ENCODE data around the gene CNTNAP2. TPM values are rescaled to one million over a fixed set of nuclear protein-coding genes. Genes with fewer than 3 reads are reported as not detected.
A peak's percentile ranks its signal among the peaks of the same experiment; 100 is the strongest.

Gene CNTNAP2
- total and polyA plus RNA-seq, 3 donors from 2014 or later: 4.3 to 6.1 (median 4.4) TPM

- Histone ChIP-seq H3K4me1 (peaks cover 29% of the 10 kb centered on the region), H3K27me3 (no peaks in the 10 kb centered on the region), H3K4me3 (no peak overlapping the region), H3K27ac (no peak overlapping the region), H3K9me3 (no peaks in the 10 kb centered on the region), H3K36me3 (ENCODE audit: low read depth, missing control alignments) (no peaks in the 10 kb centered on the region)
- intact Hi-C loops (cut with DNase I; ENCODE audit: low total_unique reads): no loop called here
- 48 to 71% methylated on average over 1 of the region's 1 CpG for WGBS, 2 donors
- no peak for TF ChIP-seq CTCF (IDR thresholded peaks at IDR 0.05)
- no peak for TF ChIP-seq POLR2A (IDR thresholded peaks at IDR 0.05)
- no peak for DNase-seq
Measured at GRCh38 chr7:148234715-148235114, 2118.1 kb downstream of the CNTNAP2 start.

GRCh38 chr7:148238761-148239325 lies 2122.2 kb downstream of the CNTNAP2 start:
- no peaks in the 10 kb centered on the region for H3K9me3 ChIP-seq

DNA sequence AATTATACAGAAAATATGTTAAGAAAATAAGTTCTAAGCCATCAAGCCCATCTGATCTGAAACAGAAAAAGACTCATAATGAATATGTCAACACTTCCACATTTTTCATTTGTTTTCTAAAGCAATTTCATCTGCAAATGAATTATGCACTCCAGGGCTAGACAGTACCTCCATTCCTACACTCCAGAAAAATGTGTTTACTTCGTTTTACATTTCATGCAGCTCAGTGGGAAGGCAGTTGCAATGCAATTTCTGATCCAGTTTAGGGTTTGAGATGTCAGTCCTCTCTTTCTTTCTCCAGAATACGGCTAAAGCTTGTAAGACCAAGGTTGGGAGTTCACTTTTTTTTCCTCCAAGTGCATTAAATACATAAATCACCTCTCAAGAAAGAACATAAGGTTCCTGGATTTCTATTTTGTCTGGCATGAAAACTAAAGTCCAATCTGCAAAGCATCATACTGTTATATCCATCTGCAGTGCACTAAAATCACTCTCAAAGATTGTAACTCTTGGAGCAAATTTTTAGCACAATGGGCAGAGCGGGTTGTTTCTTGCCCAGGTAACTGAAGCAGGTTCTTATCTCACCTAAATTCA lies 2125.2 kb downstream of the CNTNAP2 start:
- intact Hi-C loops (cut with DNase I; ENCODE audit: low total_unique reads): no loop called here
- Histone ChIP-seq H3K4me1 (peaks cover 12% of the 10 kb centered on the region), H3K27me3 (no peaks in the 10 kb centered on the region), H3K27ac (no peak overlapping the region), H3K4me3 (no peak overlapping the region), H3K36me3 (ENCODE audit: low read depth, missing control alignments) (no peaks in the 10 kb centered on the region), H3K9me3 (no peaks in the 10 kb centered on the region)
- 45 to 46% methylated on average over 3 of the region's 3 CpGs for WGBS, 2 donors
- TF ChIP-seq CTCF (IDR thresholded peaks at IDR 0.05): no peak
- TF ChIP-seq POLR2A (IDR thresholded peaks at IDR 0.05): no peak
- no peak for DNase-seq

More at GRCh38 chr7:148238761-148239325, 2122.2 kb downstream of the CNTNAP2 start:
- intact Hi-C loops (cut with DNase I; ENCODE audit: low total_unique reads): no loop called here
- H3K4me1 ChIP-seq: peaks cover 12% of the 10 kb centered on the region
- H3K4me3 ChIP-seq: no peak overlapping the region
- H3K27ac ChIP-seq: no peak overlapping the region
- WGBS, 2 donors: 82 to 94% methylated on average over 1 of the region's 1 CpG
- DNase-seq: no peak
- TF ChIP-seq POLR2A (IDR thresholded peaks at IDR 0.05) (no peak), CTCF (IDR thresholded peaks at IDR 0.05) (no peak)
- no peaks in the 10 kb centered on the region for H3K27me3 ChIP-seq
- H3K36me3 ChIP-seq (ENCODE audit: low read depth, missing control alignments): no peaks in the 10 kb centered on the region

DNA sequence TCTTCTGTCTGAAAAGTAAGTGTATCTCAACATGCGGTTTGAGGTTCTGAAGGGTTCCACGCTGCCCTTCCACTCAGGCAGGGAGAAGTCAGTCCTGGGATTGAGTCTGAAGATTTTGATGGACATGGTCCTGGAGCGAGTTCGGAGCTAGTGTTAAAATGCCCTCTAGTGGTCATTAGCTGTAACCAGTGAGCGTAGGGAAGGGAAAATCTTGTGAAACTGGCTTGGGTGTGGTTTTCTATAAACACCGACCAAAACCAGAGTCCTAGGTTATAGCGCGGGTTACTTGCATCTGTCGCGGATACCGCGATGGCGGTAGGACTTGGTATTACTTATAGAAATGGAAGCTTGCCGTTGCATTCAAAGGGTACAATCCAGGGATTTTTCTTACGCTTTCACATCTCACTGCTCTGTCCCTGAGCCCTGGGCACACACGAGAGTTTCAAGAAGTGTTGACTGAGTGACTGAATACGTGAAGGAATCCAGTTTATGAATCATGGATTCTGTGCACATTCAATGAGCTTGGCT lies 2125.8 kb downstream of the CNTNAP2 start:
- Histone ChIP-seq H3K4me1 (peaks cover 12% of the 10 kb centered on the region), H3K9me3 (no peaks in the 10 kb centered on the region), H3K27me3 (no peaks in the 10 kb centered on the region), H3K27ac (no peak overlapping the region), H3K4me3 (peak overlapping the region in 1 of 2 donors; percentile 4), H3K36me3 (ENCODE audit: low read depth, missing control alignments) (no peaks in the 10 kb centered on the region)
- TF ChIP-seq POLR2A (IDR thresholded peaks at IDR 0.05): no peak
- TF ChIP-seq CTCF (IDR thresholded peaks at IDR 0.05): peak; percentile 66 to 80 (median 67)
- WGBS, 2 donors: 9 to 10% methylated on average over 17 of the region's 17 CpGs
- peak; percentile 59 for DNase-seq
- intact Hi-C loops (cut with DNase I; ENCODE audit: low total_unique reads): no loop called here

Data from testis (tissue), 3 donors.